ENCODE measurements around the gene SLC26A4.
"Not testable (repeated sequence)": the region's sequence is repeated elsewhere in the genome, so short reads cannot be mapped to it uniquely, and the experiment has no call there.

The SLC26A4 gene

DNA sequence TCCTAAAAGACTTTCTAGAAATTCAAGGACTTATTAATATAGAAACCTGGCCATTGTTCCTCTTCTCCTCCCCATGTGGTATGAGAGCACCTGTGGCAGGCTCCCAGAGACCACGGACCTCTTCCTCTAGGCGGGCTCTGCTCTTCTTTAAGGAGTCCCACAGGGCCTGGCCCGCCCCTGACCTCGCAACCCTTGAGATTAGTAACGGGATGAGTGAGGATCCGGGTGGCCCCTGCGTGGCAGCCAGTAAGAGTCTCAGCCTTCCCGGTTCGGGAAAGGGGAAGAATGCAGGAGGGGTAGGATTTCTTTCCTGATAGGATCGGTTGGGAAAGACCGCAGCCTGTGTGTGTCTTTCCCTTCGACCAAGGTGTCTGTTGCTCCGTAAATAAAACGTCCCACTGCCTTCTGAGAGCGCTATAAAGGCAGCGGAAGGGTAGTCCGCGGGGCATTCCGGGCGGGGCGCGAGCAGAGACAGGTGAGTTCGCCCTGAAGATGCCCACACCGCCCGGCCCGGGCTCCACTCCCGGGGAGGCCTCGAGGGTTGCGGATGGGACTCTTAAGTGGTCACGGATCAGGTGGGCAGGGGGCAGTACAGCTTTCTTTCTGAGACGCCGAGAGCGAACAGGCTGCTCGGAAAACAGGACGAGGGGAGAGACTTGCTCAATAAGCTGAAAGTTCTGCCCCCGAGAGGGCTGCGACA lies at the start of gene SLC26A4:
Gene SLC26A4 (plus strand): TSS at position 448 of the 700 bp plus-strand sequence. CDS start 814 bp downstream, outside the sequence.
- DNase-seq, result peak in 2 of 56 donors; percentile 1 to 12

DNA sequence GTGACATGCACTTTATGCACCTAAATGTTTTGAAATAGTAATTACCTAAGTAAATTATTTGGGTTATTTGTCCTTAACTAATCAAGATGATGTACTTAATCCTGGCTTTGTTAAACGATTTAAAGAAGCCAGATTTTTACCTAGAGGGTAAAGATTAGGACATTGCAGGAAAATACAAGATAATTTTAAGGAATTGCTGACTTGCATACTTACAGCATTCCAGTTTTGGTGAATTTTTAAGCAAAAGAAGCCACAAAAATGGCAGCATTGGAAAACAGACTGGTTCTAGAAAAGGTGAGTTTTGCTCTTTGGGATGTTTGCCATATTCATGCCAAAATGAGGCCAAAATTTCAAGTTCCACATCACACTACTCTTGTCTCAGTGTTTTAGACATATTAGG lies 47.2 kb upstream of the SLC26A4 start:
- no peak for DNase-seq

DNA sequence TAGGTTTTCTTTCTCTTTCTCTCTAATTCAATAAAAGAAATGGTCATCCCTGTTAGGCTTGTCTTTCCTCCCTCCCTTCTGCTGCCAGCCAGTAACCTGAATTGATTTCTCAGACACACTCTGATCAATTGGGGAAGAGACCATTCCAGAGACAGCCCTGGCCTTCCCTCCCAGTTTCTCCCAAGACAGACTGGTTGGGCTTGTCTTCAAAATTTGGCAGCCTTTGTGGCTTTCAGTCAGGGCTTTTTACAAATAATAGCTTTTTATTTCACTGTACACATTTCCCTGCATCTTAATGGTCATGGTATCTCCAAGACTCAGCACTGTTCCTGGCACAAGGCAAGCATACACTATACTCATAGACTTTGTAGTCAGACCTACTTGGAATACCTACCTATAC lies 46.7 kb upstream of the SLC26A4 start:
- no peak for DNase-seq

DNA sequence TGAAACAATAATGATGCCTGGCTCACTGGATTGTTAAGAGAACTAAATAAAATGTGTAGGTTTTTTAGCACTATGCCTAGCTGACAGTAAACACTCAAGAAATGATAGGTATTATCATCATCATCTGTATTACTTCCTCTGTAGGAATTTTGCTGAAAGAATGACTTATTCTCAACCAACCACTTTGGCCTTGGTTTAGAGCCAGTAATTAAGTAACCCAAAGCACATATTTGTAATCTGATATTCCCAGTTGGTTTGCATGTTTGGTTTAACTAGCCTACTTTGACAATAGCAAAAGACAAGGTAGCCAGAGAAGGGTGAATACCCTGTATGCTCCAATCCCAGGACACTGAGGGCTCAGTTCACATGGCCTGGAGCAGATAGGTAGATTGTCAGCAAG lies 46.2 kb upstream of the SLC26A4 start:
- DNase-seq, result no peak

DNA sequence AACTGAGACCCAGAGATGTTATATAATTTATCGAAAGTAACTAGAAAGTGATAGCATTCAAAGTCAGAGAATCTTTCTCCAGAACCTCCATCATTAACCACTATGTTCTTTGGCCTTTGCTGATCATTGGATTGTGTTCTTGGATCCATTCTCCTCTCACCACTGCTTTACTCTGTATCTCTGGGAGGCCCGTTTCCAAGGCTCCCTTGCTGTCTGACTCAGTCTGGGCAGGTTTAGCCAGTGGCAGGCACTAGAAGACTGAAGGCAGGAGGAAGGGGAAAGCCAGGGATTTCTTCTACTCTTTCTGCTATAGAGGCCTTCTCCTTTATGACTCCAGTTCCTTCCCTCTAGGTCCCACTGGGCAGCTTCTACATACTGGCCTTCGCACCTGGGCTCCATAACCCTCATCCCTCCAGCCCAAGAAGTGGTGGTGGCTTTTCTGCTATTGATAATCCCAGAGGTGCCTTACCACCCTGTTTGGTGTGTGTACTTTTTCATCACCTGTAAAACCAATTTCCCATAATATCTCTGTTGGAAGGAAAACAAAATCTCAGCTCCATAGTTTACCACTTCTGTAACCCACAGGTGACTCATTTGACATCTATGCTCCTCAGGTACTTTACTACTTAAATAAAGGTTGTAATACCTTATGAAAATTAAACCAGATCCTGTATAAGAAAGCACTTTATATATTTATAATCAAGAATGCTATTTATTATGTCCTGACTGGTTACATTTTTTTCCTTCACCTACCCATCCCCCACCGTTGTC lies 44.5 kb upstream of the SLC26A4 start:
- no peak for DNase-seq

DNA sequence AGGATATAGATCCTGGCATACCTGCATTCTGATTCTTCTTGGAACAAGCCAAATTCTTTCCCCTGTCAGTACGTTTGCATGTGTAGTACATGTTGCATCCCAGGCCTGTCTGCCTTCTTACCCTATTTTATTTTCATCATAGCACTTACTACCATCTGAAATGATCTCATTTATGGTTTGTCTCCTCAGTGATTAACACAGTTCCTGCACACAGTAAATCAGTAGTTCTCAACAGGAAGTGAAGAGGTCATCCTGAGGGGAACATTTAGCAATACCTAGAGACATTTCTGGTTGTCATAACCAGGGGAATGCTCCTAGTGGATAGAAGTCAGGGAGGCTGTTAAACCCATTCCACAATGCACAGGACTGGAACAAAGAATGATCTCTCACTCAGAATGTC lies 38.2 kb upstream of the SLC26A4 start:
- DNase-seq, result no peak

DNA sequence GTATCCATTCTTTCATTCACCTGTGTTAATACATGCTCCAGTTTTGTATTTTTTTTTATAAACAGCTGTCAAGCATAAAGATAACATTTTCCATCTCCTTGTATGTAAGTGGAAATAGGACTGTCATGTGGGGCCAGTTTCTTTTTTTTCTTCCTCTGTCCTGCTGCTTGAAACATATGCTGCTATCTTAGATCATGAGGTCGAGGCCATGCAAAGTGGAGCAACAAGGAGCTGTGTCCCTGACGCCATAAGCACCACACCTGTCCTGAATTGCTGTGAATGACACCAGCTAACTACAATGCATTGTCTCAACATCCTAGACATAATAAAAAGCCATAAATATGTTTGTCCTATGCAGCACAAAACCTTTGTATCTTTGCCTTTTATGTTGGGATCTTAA lies 37.7 kb upstream of the SLC26A4 start:
- no peak for DNase-seq

DNA sequence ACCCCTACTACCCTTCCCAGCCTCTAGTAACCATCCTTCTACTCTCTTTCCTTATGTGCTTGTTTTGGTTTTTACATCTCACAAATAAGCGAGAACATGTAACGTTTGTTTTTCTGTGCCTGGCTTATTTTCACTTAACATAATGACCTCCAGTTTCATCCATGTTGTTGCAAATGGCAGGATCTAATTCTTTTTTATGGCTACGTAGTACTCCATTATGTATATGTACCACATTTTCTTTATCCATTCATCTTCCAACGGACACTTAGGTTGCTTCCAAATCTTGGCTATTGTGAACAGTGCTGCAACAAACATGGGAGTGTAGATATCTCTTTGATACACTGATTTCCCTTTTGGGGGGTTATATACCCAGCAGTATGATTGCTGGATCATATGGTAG lies 33.6 kb upstream of the SLC26A4 start:
- no peak for DNase-seq

DNA sequence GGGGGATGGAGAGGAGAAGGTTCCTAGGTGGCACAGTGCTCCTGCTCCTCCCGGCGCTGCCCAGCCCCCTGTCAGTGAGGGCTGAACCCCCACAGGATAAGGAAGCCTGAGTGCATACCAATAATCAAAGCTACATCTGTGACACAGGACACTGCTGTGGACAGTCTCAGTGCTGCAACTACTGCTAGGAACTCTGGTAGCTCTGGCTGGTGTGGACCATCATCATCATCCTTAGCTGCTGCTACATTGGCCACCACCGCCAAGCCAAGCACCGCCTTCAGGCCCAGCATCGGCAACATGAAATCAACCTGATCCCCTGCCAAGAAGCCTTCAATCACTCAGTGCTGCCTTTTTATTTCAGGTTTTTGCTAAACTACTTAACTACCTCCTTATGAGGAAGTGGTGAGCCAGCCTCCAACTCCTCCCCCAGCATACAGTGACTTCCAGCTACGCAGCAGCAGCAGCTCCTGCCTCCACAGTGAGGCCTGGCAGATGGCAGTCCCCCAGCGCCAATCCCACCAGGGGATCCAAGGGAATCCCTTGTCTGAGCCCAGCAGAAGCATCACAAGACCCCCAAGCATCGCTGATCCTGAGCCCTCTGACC lies 32.1 kb upstream of the SLC26A4 start:
- DNase-seq, result no peak

DNA sequence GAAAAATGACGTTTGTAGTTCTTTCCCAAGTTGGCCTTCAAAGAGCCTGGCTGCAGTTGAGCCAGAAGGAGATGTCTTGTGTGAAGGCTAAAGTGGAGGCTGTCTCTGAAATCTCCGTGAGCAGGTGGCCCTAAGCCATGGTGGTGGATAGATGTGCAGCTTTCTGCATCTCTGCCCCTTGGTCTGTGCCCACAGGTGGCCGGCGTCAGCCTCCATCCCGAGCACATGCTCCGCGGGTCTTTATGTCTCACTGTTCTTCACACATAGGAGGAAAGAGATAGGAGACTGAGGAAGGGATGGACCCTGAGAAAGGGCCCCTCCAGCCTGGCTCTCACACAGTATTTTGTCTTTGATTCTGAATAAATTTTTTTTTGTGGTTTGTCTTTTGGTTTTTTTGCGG lies 30.3 kb upstream of the SLC26A4 start:
- DNase-seq, result no peak

DNA sequence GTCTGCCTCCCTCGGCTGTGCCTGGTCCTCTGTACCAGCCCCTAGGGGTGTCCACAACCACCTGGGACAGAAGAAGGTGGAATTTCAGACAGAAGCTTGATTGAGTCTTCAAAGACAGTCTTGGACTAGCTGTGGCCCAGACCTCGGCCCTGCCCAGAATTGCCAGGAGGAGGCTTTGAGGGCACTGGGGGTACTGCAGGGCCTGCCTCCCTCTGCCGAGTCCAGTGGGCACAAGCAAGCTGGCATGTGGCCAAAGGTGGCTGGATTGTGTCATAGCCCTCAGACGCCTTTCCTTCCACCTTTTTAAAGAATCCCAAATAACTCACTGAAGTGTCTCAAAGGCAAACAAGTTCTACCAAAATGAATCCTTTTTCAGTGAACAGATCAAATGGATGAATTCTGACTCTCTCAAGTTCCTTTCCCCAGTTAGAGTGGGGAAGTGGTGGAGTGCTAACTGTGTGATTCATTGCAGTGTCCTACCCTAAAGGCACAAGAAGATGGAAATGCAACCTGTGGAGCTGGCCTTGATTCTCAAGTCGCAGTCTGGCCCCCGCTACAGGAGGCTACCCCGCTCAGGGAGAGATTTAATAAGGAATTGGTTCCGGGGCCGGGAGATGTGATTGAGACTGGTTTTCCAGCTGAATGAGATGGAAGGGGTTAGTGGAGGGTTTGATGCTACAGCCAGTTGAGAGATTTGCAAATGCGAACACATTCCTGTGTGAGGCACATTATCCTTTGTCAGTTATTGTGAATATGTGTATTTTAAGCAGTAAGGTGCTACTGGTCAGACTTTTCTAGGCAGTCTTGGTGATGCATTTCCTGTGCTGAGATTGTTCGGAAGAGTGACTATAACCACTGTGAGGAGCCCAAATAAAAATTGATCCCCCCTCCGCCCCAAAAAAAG lies 28.8 kb upstream of the SLC26A4 start:
- no peak for DNase-seq

DNA sequence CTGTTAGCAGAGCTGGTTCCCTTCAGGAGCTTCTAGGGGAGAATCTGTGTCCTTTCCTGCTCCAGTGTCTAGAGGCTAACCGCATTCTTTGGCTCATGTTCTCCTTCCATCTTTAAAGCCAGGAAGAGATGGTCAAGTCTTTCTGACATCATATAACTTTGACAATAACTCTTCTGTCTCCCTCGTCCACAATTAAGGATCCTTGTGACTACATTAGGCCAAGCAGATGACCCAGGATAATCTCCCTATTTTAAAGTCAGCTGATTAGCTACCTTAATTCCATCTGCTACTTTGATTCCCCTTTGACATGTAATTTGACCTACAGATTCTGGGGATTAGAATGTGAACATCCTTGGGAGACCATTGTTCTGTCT lies 28.1 kb upstream of the SLC26A4 start:
- DNase-seq, result no peak

DNA sequence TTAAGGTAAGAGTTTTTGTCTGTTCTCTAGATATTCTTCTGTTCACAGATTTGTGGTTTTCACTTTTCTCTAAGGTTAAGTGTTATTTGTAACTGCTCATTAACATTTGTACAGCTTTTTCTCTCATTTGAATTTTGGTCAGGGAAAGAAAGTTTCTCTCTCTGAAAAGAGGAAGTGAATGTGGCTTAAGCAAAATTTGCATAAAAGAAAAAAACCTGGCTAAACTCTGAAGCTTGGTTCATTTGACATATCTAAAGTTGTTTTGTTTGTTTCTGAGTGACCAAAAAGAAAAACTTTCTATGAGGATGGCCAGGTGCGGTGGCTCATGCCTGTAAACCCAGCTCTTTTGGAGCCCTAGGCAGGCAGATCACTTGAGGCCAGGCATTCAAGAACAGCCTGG lies 22.0 kb upstream of the SLC26A4 start:
- DNase-seq, result no peak

DNA sequence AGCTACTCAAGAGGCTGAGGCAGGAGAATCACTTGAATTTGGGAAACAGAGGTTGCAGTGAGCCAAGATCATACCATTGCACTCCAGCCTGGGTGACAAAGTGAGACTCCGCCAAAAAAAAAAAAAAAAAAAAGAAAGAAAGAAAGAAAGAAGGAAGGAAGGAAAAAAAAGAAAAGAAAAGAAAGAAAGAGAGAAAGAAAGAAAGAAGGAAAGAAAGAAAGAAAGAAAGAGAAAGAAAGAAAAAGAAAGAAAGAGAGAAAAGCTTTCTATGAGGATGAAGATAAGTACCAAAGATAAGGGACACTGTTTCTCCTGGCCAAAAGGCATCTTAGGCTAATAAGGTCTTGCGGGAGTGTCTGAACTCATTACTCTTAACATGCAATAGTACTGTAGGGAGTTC lies 21.6 kb upstream of the SLC26A4 start:
- DNase-seq, result not testable (repeated sequence)

DNA sequence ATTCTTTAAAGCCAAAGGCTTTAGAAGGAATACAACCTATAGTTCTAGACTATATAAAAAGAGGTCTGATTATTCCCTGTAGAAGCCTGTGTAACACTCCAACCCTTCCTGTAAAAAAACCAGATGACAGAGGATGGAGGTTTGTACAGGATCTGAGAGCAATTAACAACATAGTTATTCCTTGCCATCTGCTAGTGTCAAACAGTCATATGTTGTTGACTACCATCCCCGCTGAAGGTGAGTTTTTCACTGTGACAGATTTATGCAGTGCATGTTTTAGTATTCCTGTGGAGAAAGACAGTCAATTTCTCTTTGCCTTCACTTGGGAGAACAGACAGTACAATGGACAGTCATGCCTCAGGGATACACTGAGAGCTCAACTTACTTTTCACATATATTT lies 19.0 kb upstream of the SLC26A4 start:
- no peak for DNase-seq

DNA sequence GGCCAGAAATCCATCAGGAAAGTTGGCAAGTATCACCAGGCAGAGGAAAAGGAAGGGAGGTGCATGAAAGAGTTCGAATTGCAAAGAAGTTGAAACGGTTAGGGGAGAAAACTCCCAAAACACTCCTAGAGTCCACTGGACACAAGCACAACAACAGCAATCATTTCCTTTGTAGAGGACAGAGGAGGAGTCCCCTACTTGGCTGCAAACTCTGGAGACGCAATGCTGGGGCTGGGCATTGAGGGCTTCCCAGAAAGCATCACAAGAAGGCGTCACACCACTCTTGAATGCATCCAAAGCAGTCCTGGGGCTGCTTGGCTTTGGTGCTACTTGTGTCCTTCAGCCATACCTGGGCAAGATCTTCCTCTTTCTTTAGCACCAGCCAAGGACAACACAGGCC lies 18.1 kb upstream of the SLC26A4 start:
- DNase-seq, result no peak

DNA sequence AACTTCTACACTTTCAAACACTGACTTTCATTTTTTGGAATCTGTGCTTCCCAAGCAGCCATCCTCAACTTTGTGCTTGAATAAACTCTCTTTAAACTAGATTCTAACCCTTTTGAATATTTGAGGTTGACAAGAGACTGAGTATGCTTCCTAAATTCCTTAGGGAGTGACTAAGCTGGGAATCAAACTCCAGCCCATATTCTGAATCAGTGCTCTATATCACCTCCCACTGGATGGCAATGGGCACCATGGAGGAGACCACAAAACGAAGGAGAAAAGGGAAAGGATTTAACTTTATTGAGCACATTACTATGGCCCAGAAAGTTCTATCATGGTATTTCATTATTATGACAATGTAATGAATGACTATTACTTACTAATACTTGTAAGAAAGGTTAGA lies 17.2 kb upstream of the SLC26A4 start:
- no peak for DNase-seq

DNA sequence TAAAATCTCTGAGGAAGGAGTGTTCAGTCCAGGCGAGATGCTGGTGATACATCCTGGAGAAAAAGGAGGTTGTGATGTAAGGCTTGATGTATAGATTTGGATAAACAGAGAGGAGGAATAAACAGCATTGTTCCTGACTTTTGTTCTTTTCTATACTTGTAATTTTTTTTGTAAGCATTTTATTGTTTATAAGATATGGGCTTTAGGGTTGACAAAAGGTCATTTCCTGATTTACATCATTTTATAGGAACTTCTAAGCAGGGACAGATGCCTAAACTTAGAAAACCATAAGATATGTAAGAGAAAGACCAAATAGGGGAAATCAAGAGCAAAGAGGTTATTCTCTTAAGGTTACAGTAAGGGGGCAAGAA lies 16.7 kb upstream of the SLC26A4 start:
- DNase-seq, result no peak

DNA sequence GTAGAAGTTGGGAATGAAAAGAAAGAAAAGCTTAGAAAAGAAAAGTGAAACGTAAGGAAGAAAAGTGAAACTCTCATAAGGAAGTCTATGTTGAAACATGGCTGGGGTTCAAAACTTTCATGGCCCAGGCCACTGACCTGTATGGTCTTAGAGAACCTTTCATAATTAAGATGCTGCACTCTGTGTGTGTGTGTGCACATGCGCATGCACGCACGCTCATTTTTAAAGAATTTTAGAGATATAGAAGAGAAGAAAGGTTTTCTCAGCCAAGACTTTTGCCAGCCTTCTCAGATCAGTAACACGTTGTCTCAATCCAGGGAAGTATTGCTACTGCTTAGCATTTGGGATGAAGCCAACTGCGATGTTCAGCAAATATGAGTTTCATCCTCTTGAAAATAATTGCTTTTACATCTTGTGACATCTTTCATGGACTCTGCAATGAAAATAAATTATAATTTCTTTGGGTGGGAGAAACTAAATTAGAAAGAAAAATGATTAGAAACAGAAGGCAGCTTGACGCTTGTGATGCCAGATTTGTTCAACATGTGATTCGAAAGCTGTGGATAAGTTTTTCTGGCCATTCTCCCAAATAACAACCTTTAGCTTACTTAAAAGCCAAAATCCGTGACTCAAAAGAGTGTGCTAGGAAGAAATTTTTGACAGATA lies 16.2 kb upstream of the SLC26A4 start:
- DNase-seq, result no peak

DNA sequence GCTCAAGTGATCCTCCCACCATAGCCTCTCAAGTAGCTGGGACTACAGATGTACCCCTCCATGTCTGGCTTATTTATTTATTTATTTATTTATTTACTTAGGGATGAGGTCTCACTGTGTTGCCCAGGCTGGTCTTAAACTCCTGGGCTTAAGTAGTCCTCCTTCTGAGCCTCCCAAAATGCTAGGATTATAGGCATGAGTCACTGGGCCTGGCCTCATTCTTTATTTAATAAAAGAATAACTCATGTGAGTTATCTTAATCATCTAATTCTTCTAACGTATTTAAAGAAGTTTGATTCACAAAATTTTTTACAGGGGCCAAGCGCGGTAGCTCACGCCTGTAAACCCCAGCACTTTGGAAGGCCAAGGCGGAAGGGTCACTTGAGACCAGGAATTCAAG lies 8.0 kb upstream of the SLC26A4 start:
- no peak for DNase-seq

DNA sequence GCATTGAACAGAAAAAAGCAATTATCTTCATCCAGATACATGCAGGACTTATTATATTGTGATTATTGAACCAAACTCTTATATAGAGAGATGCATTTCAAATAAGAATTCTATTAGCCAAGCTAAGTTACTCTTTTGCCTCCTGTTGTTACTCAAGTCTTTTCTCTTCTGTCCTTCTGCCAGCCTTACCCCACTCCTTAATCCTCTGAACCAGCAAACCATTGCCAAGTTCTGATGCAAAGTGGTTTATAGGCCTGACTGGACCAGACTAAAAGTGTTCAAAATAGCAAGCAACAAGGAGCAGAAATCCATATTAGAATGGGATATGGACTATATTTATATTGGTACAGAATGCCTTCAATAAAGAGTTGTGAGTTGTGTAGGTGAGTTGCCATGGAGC lies 2.2 kb upstream of the SLC26A4 start:
- no peak for DNase-seq
